Measurements from ENCODE around the gene ACSS1. TPM values are rescaled to one million over a fixed set of nuclear protein-coding genes. Genes with fewer than 3 reads are reported as not detected.

The ACSS1 gene
- total RNA-seq, 6 donors from 2014 or later: 39.7 to 122 (median 58.1) TPM

GRCh38 chr20:25018425-25018824, 39.5 kb downstream of the ACSS1 start:
- H3K27me3 ChIP-seq: no peaks in the 10 kb centered on the region
- DNase-seq (no peak), ATAC-seq (ENCODE audit: low FRiP score in 2 of 2) (no peak)
- H3K9me3 ChIP-seq: no peaks in the 10 kb centered on the region
- peak overlapping the region in 2 of 4 donors; percentile 2 to 6 for H3K27ac ChIP-seq
- no peak overlapping the region for H3K4me3 ChIP-seq
- no peak for TF ChIP-seq CTCF (IDR thresholded peaks at IDR 0.05)
- no peak for TF ChIP-seq POLR2A (IDR thresholded peaks at IDR 0.05)
- no peak for TF ChIP-seq EP300 (IDR thresholded peaks at IDR 0.05)
- no peak for TF ChIP-seq POLR2AphosphoS5 (IDR thresholded peaks at IDR 0.05)
- peaks cover 2 to 38% (median 26%) of the 10 kb centered on the region in 4 donors for H3K4me1 ChIP-seq
- 73 to 75% methylated on average over 2 of the region's 2 CpGs for whole genome bisulfite sequencing, 2 donors
- H3K36me3 ChIP-seq: peaks cover 9 to 53% (median 25%) of the 10 kb centered on the region in 4 donors

- DNase-seq: peak in 1 of 2 donors; percentile 94
- Histone ChIP-seq H3K36me3 (peaks cover 12 to 57% (median 32%) of the 10 kb centered on the region in 4 donors), H3K27ac (peak overlapping the region in 2 of 4 donors; percentile 59 to 68), H3K9me3 (no peaks in the 10 kb centered on the region), H3K4me3 (no peak overlapping the region), H3K4me1 (peaks cover 0 to 31% (median 22%) of the 10 kb centered on the region in 4 donors), H3K27me3 (no peaks in the 10 kb centered on the region)
- ATAC-seq (ENCODE audit: low FRiP score in 2 of 2): peak; percentile 52 to 86
- 56 to 93% methylated on average over 14 of the region's 14 CpGs for WGBS, 2 donors
- peak in 1 of 4 donors; percentile 78 for TF ChIP-seq EP300 (IDR thresholded peaks at IDR 0.05)
- TF ChIP-seq POLR2AphosphoS5 (IDR thresholded peaks at IDR 0.05): peak in 1 of 2 donors; percentile 65
- peak in 1 of 4 donors; percentile 17 for TF ChIP-seq POLR2A (IDR thresholded peaks at IDR 0.05)
- TF ChIP-seq CTCF (IDR thresholded peaks at IDR 0.05): peak in 1 of 6 experiments; percentile 13
Measured at GRCh38 chr20:25017257-25017803, 40.6 kb downstream of the ACSS1 start.

GRCh38 chr20:25016471-25016870, 41.5 kb downstream of the ACSS1 start:
- peak in 1 of 2 donors; percentile 19 for DNase-seq

GRCh38 chr20:25015986-25016385, 42.0 kb downstream of the ACSS1 start:
- DNase-seq (peak in 1 of 2 donors; percentile 17), ATAC-seq (ENCODE audit: low FRiP score in 2 of 2) (no peak)
- no peak overlapping the region for H3K4me3 ChIP-seq
- WGBS, 2 donors: 83 to 85% methylated on average over 11 of the region's 11 CpGs
- TF ChIP-seq POLR2AphosphoS5 (IDR thresholded peaks at IDR 0.05): no peak
- TF ChIP-seq POLR2A (IDR thresholded peaks at IDR 0.05): no peak
- no peak for TF ChIP-seq CTCF (IDR thresholded peaks at IDR 0.05)
- no peak for TF ChIP-seq EP300 (IDR thresholded peaks at IDR 0.05)
- H3K27me3 ChIP-seq: no peaks in the 10 kb centered on the region
- H3K36me3 ChIP-seq: peaks cover 12 to 68% (median 41%) of the 10 kb centered on the region in 4 donors
- H3K4me1 ChIP-seq: peaks cover 0 to 31% (median 18%) of the 10 kb centered on the region in 4 donors
- no peaks in the 10 kb centered on the region for H3K9me3 ChIP-seq
- H3K27ac ChIP-seq: no peak overlapping the region

More at GRCh38 chr20:25016471-25016870, 41.5 kb downstream of the ACSS1 start:
- Histone ChIP-seq H3K4me1 (peaks cover 0 to 31% (median 18%) of the 10 kb centered on the region in 4 donors), H3K36me3 (peaks cover 12 to 66% (median 40%) of the 10 kb centered on the region in 4 donors), H3K9me3 (no peaks in the 10 kb centered on the region), H3K27me3 (no peaks in the 10 kb centered on the region), H3K27ac (peak overlapping the region in 2 of 4 donors; percentile 45 to 59), H3K4me3 (no peak overlapping the region)
- TF ChIP-seq CTCF (IDR thresholded peaks at IDR 0.05): no peak
- TF ChIP-seq POLR2AphosphoS5 (IDR thresholded peaks at IDR 0.05): no peak
- no peak for TF ChIP-seq POLR2A (IDR thresholded peaks at IDR 0.05)
- TF ChIP-seq EP300 (IDR thresholded peaks at IDR 0.05): no peak
- ATAC-seq (ENCODE audit: low FRiP score in 2 of 2): no peak
- WGBS, 2 donors: 92 to 95% methylated on average over 11 of the region's 11 CpGs

Measured in upper lobe of left lung (tissue), 6 donors.